Left colon (tissue), 2 donors: Measurements from ENCODE around the gene BPIFA1. TPM values are rescaled to one million over a fixed set of nuclear protein-coding genes. Genes with fewer than 3 reads are reported as not detected.
A peak's percentile ranks its signal among the peaks of the same experiment; 100 is the strongest.

ENCODE experiments used
- ATAC-seq: fragments of 200-7000 bp; cut with Tn5 transposase; one replicate; pipeline ENCODE4 v1.9.1; 2020; ENCODE audit warnings: mild to moderate bottlenecking, moderate library complexity
- DNase-seq, 2 donors: peaks; one replicate each; pipeline ENCODE4 v3.0.0-alpha.2; 2020
- intact Hi-C, 2 donors: fragments of 100-400 bp; cut with DNase I in 1 of 2; cut with micrococcal nuclease in 1 of 2; formaldehyde crosslinking; loops; one replicate each; pipeline versions ENCODE4 v1.11.2 to v1.14.0; 2022; cut with DNase I, micrococcal nuclease
- total RNA-seq, 2 donors: library from RNA; stranded (reverse); fragmentation: NEBNext Ultra II Directional; extraction: Animal tissue kit (Norgen Biotek cat#: 25700); gene quantifications; one replicate each; pipeline ENCODE4 v1.2.1, GENCODE V29; 2021
- donor health status: DM: no; HTN: no; CAD: no.
- donor health status: DM: yes; HTN: yes; CAD: no.

BPIFA1 gene
- total RNA-seq, 2 donors from 2014 or later: not detected

GRCh38 chr20:33291830-33292355, 56.1 kb downstream of the BPIFA1 start:
- intact Hi-C loops: no loop called here
- no peak for ATAC-seq

More at GRCh38 chr20:33291830-33292355, 56.1 kb downstream of the BPIFA1 start:
- peak in 1 of 2 donors; percentile 36 for DNase-seq

Other genes with a start within 250 kb of the BPIFA1 start
- gene SUN5, start 231.6 kb upstream of the BPIFA1 start, total RNA-seq: not detected
- not detected for gene BPIFB2, start 228.3 kb upstream of the BPIFA1 start, total RNA-seq
- gene BPIFB6, start 204.3 kb upstream of the BPIFA1 start, total RNA-seq: not detected
- gene BPIFB3, start 182.1 kb upstream of the BPIFA1 start, total RNA-seq: not detected
- not detected for gene BPIFB4, start 156.4 kb upstream of the BPIFA1 start, total RNA-seq
- not detected for gene BPIFA2, start 67.8 kb upstream of the BPIFA1 start, total RNA-seq
- not detected for gene BPIFA3, start 18.6 kb upstream of the BPIFA1 start, total RNA-seq
- not detected for gene BPIFB1, start 47.2 kb downstream of the BPIFA1 start, total RNA-seq
- gene CDK5RAP1, start 165.5 kb downstream of the BPIFA1 start, total RNA-seq: 10 to 100 TPM; 16.6 to 27.4 TPM
- gene SNTA1, start 207.8 kb downstream of the BPIFA1 start, total RNA-seq: 1 to 10 TPM; 4.0 to 8.3 TPM